Fibroblast of lung (primary cell): ENCODE results near the gene C2orf42. TPM values are rescaled to one million over a fixed set of nuclear protein-coding genes. Genes with fewer than 3 reads are reported as not detected.
A peak's percentile ranks its signal among the peaks of the same experiment; 100 is the strongest.

ENCODE experiments used
- DNase-seq, 2 donors: peaks; one replicate each; pipeline versions ENCODE4 v3.0.0 to v3.0.0-alpha.2; 2010; ENCODE audit warnings: low read depth in 2 of 2
- H2AFZ ChIP-seq: 2 replicates; pipeline ENCODE4 v1.5.1; 2012; ENCODE audit warnings: low read length, control low read depth, inconsistent platforms
- H3K27ac ChIP-seq: 2 replicates; pipeline ENCODE4 v1.5.1; 2011; ENCODE audit warnings: low read length, control low read depth; ENCODE audit not compliant: insufficient read depth
- H3K27me3 ChIP-seq: 2 replicates; pipeline ENCODE4 v1.5.1; 2011; ENCODE audit warnings: mild to moderate bottlenecking, low read length; ENCODE audit not compliant: control insufficient read depth, insufficient read depth
- H3K36me3 ChIP-seq: 2 replicates; pipeline ENCODE4 v1.5.1; 2011; ENCODE audit warnings: low read length; ENCODE audit not compliant: control insufficient read depth, insufficient read depth
- H3K4me1 ChIP-seq: 2 replicates; pipeline ENCODE4 v1.5.1; 2011; ENCODE audit warnings: low read length; ENCODE audit not compliant: control insufficient read depth, insufficient read depth; ENCODE audit errors: extremely low read depth
- H3K4me2 ChIP-seq: 2 replicates; pipeline ENCODE4 v1.5.1; 2011; ENCODE audit warnings: low read length, control low read depth; ENCODE audit not compliant: insufficient read depth; ENCODE audit errors: extremely low read depth
- H3K4me3 ChIP-seq, 4 experiments: fragments of 200-600 bp in 1 of 4; sonication (generic) in 1 of 4; replicated peaks in 1 of 4; 2 replicates each; pipeline ENCODE4 v1.5.1; 2011 to 2016; ENCODE audit warnings: low read length in 4 of 4, low read depth in 3 of 4, mild to moderate bottlenecking in 3 of 4, control low read depth in 2 of 4, inconsistent platforms in 1 of 4, mixed read lengths in 1 of 4; ENCODE audit not compliant: insufficient read depth in 1 of 4; ENCODE audit errors: control extremely low read depth in 1 of 4
- H3K79me2 ChIP-seq: 2 replicates; pipeline ENCODE4 v1.5.1; 2012; ENCODE audit warnings: mild to moderate bottlenecking, low read length, inconsistent platforms; ENCODE audit not compliant: control insufficient read depth, insufficient read depth
- H3K9ac ChIP-seq: 2 replicates; pipeline ENCODE4 v1.5.1; 2011; ENCODE audit warnings: mild to moderate bottlenecking, low read length, control low read depth; ENCODE audit not compliant: insufficient read depth
- H3K9me3 ChIP-seq: 2 replicates; pipeline ENCODE4 v1.5.1; 2012; ENCODE audit warnings: low read depth, low read length; ENCODE audit not compliant: control insufficient read depth, insufficient read depth
- H4K20me1 ChIP-seq: 2 replicates; pipeline ENCODE4 v1.5.1; 2011; ENCODE audit warnings: low read length; ENCODE audit not compliant: control insufficient read depth, insufficient read depth; ENCODE audit errors: extremely low read depth
- CTCF ChIP-seq, 2 donors: IDR thresholded peaks in 1 of 2; conservative IDR thresholded peaks in 1 of 2; 1 replicate in 1 of 2; 2 replicates in 1 of 2; pipeline ENCODE4 v1.5.1; 2011 to 2012; ENCODE audit warnings: low read length in 2 of 2, control low read depth in 1 of 2, inconsistent platforms in 1 of 2, low read depth in 1 of 2, mild to moderate bottlenecking in 1 of 2
- EZH2 ChIP-seq: IDR thresholded peaks from 2 replicates; pipeline ENCODE4 v1.5.1; 2012; ENCODE audit warnings: low read length, control low read depth, mild to moderate bottlenecking; ENCODE audit errors: missing control alignments
- polyA plus RNA-seq, 2 donors: library from polyadenylated mRNA; depleted of rRNA in 1 of 2; stranded (reverse) in 1 of 2; unstranded in 1 of 2; fragments of >200 nt; gene quantifications; 2 replicates each; pipeline ENCODE4 v1.2.1, GENCODE V29; 2011 to 2012; ENCODE audit warnings: missing spikeins in 1 of 2
- total RNA-seq: library from RNA; depleted of rRNA; stranded (reverse); fragments of >200 nt; gene quantifications from 2 replicates; pipeline ENCODE4 v1.2.1, GENCODE V29; 2014

The C2orf42 gene
- total and polyA plus RNA-seq, 2 donors (not counting 1 experiment from before 2014, with no cell fraction given), result 9.8 to 32.7 TPM

DNA sequence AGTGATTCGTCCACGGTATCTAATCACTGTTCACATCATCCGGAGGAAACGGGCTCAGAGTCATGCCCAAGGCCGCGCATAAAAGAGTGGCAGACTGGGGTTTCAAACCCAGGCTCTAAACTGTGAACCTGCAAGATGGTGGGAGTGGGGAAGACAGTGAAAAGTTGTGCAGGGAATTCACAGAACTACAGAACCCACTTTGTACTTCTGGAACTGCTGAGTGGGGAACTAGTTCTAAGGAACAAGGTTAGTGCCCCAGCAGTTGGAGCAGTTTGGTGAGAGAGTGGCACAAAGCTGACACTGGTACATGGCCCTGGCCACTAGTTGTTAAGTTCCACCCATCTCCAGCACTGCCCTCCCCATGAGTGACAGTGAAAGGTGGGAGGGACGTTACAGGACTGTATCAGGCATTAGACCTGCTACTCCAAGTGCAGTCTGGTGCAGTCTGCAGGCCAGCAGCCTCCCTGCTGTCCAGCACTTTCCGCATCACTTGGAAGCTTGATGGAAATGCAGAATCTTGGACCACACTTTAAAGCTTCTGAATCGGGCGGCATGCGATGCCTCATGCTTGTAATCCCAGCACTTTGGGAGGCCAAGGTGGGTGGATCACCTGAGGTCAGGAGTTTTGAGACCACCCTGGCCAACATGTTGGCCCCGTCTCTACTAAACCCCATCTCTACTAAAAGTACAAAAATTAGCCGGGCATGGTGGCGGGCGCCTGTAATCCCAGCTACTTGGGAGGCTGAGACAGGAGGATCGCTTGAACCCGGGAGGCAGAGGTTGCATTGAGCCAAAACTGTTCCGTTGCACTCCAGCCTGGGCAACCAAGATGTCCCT, 47.3 kb downstream of the C2orf42 start:
- no peaks in the 10 kb centered on the region for H3K36me3 ChIP-seq
- peak overlapping the region; percentile 79 for H3K4me2 ChIP-seq
- H3K4me1 ChIP-seq, result peaks cover 14% of the 10 kb centered on the region
- H3K9ac ChIP-seq, result peak overlapping the region; percentile 68
- peak; percentile 36 to 48 for DNase-seq
- TF ChIP-seq CTCF (conservative IDR thresholded peaks at IDR 0.05 in 1 of 2, IDR thresholded peaks at IDR 0.05 in 1 of 2; ENCODE audit: low read depth in 1 of 2, low read length in 2 of 2) (no peak), EZH2 (no peak)
- H3K27ac ChIP-seq, result peak overlapping the region; percentile 94
- peak overlapping the region; percentile 39 to 66 (median 57) for H3K4me3 ChIP-seq
- H3K9me3 ChIP-seq, result no peaks in the 10 kb centered on the region
- no peaks in the 10 kb centered on the region for H3K27me3 ChIP-seq
- H2AFZ ChIP-seq, result peak overlapping the region; percentile 50
- no peaks in the 10 kb centered on the region for H3K79me2 ChIP-seq
- no peaks in the 10 kb centered on the region for H4K20me1 ChIP-seq

DNA sequence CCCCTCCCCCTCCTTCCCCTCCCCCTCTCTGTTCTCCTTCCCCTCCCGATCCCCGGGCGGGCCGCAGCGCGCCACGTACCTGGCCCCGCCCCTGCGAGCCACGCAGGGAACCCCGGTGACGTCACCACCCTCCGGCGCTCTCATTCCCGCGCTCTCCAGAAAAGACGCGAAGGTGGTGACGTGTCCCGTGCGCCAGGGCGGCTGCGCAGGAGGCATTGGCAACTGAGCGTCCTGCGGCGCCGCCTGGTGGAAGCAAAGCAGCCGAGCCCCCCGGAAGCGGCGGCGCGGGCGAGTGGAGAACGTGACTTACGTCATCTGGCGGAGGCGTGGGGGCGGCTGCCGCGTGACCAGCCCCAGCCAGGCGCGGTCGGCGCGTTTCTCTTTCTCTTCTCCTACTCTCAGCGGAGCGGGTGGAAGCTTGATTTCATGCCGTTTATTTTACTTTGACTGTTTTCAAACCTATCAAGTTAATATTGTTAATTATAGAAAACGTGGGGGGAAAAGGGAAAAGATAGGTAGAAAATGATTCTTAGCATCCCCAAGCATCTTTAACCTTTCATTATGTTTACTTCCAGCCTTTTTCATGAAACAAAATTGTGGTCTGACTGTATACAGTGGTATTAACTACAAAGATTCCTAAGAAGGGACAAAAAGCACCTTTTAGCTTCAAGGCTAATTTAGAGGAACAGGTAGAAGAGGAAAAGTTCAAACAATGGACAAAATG, 48.1 kb downstream of the C2orf42 start:
- Histone ChIP-seq H3K4me1 (peaks cover 16% of the 10 kb centered on the region), H3K36me3 (no peaks in the 10 kb centered on the region), H3K27ac (peak overlapping the region; percentile 94), H3K9me3 (no peaks in the 10 kb centered on the region), H2AFZ (peak overlapping the region; percentile 35), H3K79me2 (no peaks in the 10 kb centered on the region), H4K20me1 (no peaks in the 10 kb centered on the region), H3K27me3 (no peaks in the 10 kb centered on the region), H3K4me2 (peak overlapping the region; percentile 79), H3K4me3 (peak overlapping the region; percentile 39 to 66 (median 59)), H3K9ac (peak overlapping the region; percentile 93)
- peak; percentile 96 to 99 for DNase-seq
- no peak for TF ChIP-seq EZH2
- peak; percentile 67 to 82 for TF ChIP-seq CTCF (conservative IDR thresholded peaks at IDR 0.05 in 1 of 2, IDR thresholded peaks at IDR 0.05 in 1 of 2; ENCODE audit: low read depth in 1 of 2, low read length in 2 of 2)

DNA sequence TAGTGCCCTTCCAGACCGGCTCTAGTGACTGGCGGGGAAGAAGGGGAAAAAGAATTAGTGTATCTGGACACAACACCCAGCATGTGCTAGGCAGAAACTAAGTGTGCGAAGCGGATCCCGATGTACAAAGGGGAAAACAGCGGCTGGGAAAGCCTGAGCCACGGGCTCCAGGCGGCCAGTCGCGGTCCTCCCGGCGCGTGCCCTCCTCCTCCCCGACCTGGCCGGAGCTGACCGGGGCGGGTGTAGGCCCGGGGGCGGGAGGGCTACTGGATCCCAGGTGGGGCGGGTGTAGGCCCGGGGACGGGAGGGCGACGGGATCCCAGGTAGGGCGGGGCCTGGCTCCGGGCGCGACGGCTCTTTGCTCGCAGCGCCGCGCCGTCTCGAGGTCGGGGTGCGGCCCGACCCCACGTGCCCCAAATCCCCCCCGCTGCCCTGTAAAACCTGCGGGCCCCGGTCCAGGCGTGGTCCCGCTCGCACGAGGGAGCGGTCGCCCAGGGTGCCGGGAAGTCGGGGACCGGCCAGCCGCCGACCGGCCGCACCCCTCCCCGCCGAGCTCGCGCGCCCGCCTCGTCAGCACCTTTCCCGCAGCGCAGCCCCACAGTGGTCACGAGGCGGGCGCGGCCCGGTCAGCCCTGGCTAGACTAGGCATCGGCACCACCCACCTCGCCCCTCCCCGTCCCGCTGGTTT, 48.8 kb downstream of the C2orf42 start:
- Histone ChIP-seq H3K27ac (peak overlapping the region; percentile 94), H3K79me2 (no peaks in the 10 kb centered on the region), H2AFZ (no peak overlapping the region), H3K4me2 (peak overlapping the region; percentile 93), H4K20me1 (no peaks in the 10 kb centered on the region), H3K4me1 (peaks cover 16% of the 10 kb centered on the region), H3K36me3 (no peaks in the 10 kb centered on the region), H3K9me3 (no peaks in the 10 kb centered on the region), H3K9ac (peak overlapping the region; percentile 93), H3K4me3 (peak overlapping the region; percentile 50 to 65 (median 57)), H3K27me3 (no peaks in the 10 kb centered on the region)
- peak; percentile 45 to 55 for DNase-seq
- TF ChIP-seq CTCF (conservative IDR thresholded peaks at IDR 0.05 in 1 of 2, IDR thresholded peaks at IDR 0.05 in 1 of 2; ENCODE audit: low read depth in 1 of 2, low read length in 2 of 2) (no peak), EZH2 (no peak)
